A549 (cell line): ENCODE results near the gene CHST6.

Experiments
- CHD2 ChIP-seq: fragments of 150-350 bp; IDR thresholded peaks from 2 replicates; pipeline ENCODE4 v1.6.1; 2014; ENCODE audit warnings: low read length; ENCODE audit not compliant: partially characterized antibody
- EP300 ChIP-seq, 2 experiments: fragments of >200 bp; sonication (Bioruptor Twin); formaldehyde crosslinking; IDR thresholded peaks; 2 replicates in 1 of 2; 3 replicates in 1 of 2; pipeline ENCODE4 v1.6.1; 2016 to 2017
- JUN ChIP-seq, 2 experiments: fragments of >200 bp; sonication (Bioruptor Twin); formaldehyde crosslinking; IDR thresholded peaks; 2 replicates in 1 of 2; 3 replicates in 1 of 2; pipeline ENCODE4 v1.6.1; 2016 to 2017
- NFE2L2 ChIP-seq: fragments of 150-350 bp; conservative IDR thresholded peaks from 2 replicates; pipeline ENCODE4 v1.6.1; 2014; ENCODE audit warnings: low read length
- RCOR1 ChIP-seq: fragments of 150-350 bp; IDR thresholded peaks from 2 replicates; pipeline ENCODE4 v1.6.1; 2014; ENCODE audit warnings: antibody characterized with exemption, low read length, low read depth
- RNF2 ChIP-seq: fragments of 200-600 bp; sonication (generic); IDR thresholded peaks from 2 replicates; pipeline ENCODE4 v1.6.1; 2016; ENCODE audit warnings: low read depth, mild to moderate bottlenecking, antibody characterized with exemption, moderate library complexity, borderline replicate concordance
- TF ChIP-seq, protein P1 (sequence below): fragments of >200 bp; sonication (Bioruptor Twin); formaldehyde crosslinking; IDR thresholded peaks from 3 replicates; pipeline ENCODE4 v1.5.1; 2016
- TF ChIP-seq, protein P2 (sequence below): fragments of 250-450 bp; sonication (Bioruptor Pico); IDR thresholded peaks from 2 replicates; pipeline ENCODE4 v1.5.0; 2020; ENCODE audit warnings: low read depth, mild to moderate bottlenecking, moderate library complexity
- TF ChIP-seq, protein P3 (sequence below): IDR thresholded peaks from 2 replicates; pipeline ENCODE4 v1.6.1; 2012
- TF ChIP-seq, protein P4 (sequence below): fragments of 150-350 bp; IDR thresholded peaks from 2 replicates; pipeline ENCODE4 v1.6.1; 2014; ENCODE audit warnings: low read depth, mild to moderate bottlenecking, low read length

DNA sequence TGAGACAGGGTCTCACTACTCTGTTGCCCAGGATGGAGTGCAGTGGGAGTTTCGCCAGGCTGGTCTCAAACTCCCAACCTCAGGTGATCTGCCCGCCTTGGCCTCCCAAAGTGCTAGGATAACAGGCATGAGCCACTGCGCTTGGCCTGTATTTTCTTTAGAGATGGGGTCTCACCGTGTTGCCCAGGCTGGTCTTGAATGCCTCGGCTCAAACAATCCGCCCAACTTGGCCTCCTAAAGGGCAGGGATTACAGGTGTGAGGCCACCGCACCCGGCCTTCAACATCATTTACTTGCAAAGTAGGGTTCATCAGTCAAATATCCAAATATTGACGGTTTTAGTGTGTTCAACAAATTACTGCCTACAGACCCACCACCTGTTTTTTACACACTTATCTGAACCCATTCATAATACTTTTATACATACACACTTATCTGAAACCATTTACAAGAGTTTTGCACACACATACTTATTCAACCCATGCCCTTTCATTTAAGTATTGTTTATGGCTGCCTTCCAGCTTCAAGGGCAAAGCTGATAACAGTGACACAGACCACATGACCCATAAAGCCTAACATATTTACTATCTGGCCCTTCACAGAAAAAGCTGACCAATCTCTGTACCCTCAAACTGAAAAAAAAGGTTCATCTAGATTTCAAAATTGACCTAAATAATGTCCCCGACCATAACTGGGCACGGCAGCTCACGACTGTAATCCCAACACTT lies 42.6 kb downstream of the CHST6 start:
- no peak for TF ChIP-seq RCOR1
- no peak for TF ChIP-seq RNF2
- TF ChIP-seq CHD2, result no peak
- TF ChIP-seq EP300 (IDR thresholded peaks at IDR 0.05), result no peak
- TF ChIP-seq, protein P1, sequence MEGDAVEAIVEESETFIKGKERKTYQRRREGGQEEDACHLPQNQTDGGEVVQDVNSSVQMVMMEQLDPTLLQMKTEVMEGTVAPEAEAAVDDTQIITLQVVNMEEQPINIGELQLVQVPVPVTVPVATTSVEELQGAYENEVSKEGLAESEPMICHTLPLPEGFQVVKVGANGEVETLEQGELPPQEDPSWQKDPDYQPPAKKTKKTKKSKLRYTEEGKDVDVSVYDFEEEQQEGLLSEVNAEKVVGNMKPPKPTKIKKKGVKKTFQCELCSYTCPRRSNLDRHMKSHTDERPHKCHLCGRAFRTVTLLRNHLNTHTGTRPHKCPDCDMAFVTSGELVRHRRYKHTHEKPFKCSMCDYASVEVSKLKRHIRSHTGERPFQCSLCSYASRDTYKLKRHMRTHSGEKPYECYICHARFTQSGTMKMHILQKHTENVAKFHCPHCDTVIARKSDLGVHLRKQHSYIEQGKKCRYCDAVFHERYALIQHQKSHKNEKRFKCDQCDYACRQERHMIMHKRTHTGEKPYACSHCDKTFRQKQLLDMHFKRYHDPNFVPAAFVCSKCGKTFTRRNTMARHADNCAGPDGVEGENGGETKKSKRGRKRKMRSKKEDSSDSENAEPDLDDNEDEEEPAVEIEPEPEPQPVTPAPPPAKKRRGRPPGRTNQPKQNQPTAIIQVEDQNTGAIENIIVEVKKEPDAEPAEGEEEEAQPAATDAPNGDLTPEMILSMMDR, result no peak
- TF ChIP-seq NFE2L2, result no peak
- no peak for TF ChIP-seq JUN (IDR thresholded peaks at IDR 0.05)
- TF ChIP-seq, protein P2, sequence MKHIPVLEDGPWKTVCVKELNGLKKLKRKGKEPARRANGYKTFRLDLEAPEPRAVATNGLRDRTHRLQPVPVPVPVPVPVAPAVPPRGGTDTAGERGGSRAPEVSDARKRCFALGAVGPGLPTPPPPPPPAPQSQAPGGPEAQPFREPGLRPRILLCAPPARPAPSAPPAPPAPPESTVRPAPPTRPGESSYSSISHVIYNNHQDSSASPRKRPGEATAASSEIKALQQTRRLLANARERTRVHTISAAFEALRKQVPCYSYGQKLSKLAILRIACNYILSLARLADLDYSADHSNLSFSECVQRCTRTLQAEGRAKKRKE (CRISPR knock-in tag), result no peak
- TF ChIP-seq, protein P3, sequence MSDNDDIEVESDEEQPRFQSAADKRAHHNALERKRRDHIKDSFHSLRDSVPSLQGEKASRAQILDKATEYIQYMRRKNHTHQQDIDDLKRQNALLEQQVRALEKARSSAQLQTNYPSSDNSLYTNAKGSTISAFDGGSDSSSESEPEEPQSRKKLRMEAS, result no peak
- TF ChIP-seq, protein P4, sequence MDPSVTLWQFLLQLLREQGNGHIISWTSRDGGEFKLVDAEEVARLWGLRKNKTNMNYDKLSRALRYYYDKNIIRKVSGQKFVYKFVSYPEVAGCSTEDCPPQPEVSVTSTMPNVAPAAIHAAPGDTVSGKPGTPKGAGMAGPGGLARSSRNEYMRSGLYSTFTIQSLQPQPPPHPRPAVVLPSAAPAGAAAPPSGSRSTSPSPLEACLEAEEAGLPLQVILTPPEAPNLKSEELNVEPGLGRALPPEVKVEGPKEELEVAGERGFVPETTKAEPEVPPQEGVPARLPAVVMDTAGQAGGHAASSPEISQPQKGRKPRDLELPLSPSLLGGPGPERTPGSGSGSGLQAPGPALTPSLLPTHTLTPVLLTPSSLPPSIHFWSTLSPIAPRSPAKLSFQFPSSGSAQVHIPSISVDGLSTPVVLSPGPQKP, result no peak
